Prostate gland (tissue), 2 donors: ENCODE data around the gene CCDC198. TPM values are rescaled to one million over a fixed set of nuclear protein-coding genes. Genes with fewer than 3 reads are reported as not detected.

Source experiments
- DNase-seq: peaks from one replicate; pipeline ENCODE4 v3.0.0-alpha.2; 2019; ENCODE audit warnings: low spot score
- H3K27ac ChIP-seq, 2 donors: fragments of 200-600 bp; sonication (generic); 2 replicates each; pipeline ENCODE4 v1.5.1; 2017 to 2019
- H3K27me3 ChIP-seq: fragments of 200-600 bp; sonication (generic); replicated peaks from 2 replicates; pipeline ENCODE4 v1.5.1; 2019; ENCODE audit not compliant: insufficient read depth
- H3K36me3 ChIP-seq, 2 donors: fragments of 200-600 bp; sonication (generic); 1 replicate in 1 of 2; 2 replicates in 1 of 2; pipeline versions ENCODE4 v1.5.1 to v1.8.1; 2017 to 2019
- H3K4me1 ChIP-seq: fragments of 200-600 bp; sonication (generic); replicated peaks from 2 replicates; pipeline ENCODE4 v1.5.1; 2019
- H3K4me3 ChIP-seq, 2 donors: fragments of 200-600 bp; sonication (generic); 2 replicates each; pipeline ENCODE4 v1.5.1; 2017 to 2019
- H3K9me3 ChIP-seq: fragments of 200-600 bp; sonication (generic); 2 replicates; pipeline ENCODE4 v1.5.1; 2017
- CTCF ChIP-seq, 4 experiments: fragments of 200-600 bp in 2 of 4; fragments of 450-650 bp in 2 of 4; sonication (generic) in 2 of 4; IDR thresholded peaks; 1 replicate in 3 of 4; 2 replicates in 1 of 4; pipeline ENCODE4 v1.5.1; 2016 to 2019; ENCODE audit warnings: antibody characterized with exemption in 4 of 4, mild to moderate bottlenecking in 2 of 4, moderate library complexity in 2 of 4
- POLR2A ChIP-seq: fragments of 450-650 bp; IDR thresholded peaks from one replicate; pipeline ENCODE4 v1.6.1; 2016; ENCODE audit warnings: antibody characterized with exemption, mild to moderate bottlenecking
- POLR2AphosphoS5 ChIP-seq: sonication (generic); formaldehyde crosslinking; IDR thresholded peaks from one replicate; pipeline ENCODE4 v1.6.1; 2017; ENCODE audit warnings: antibody characterized with exemption
- WGBS: methylation state at CpG from one replicate; pipeline ENCODE4 v1.1.5; 2018; 5-methylcytosine and 5-hydroxymethylcytosine counted together
- intact Hi-C: fragments of 100-400 bp; cut with DNase I; formaldehyde crosslinking; loops from one replicate; pipeline ENCODE4 v1.14.2; 2022
- total RNA-seq, 2 donors: library from RNA; depleted of rRNA; stranded (reverse); fragments of >200 nt; gene quantifications; one replicate each; pipeline ENCODE4 v1.1.0, GENCODE V29; 2016

The CCDC198 gene
- total RNA-seq, 2 donors from 2014 or later = not detected

GRCh38 chr14:57498035-57498434 is 4.4 kb upstream of the CCDC198 start:
- WGBS = 98% methylated on average over 4 of the region's 4 CpGs
- no peak for TF ChIP-seq CTCF (IDR thresholded peaks at IDR 0.05)
- TF ChIP-seq POLR2A = no peak
- TF ChIP-seq POLR2AphosphoS5 = no peak

DNA sequence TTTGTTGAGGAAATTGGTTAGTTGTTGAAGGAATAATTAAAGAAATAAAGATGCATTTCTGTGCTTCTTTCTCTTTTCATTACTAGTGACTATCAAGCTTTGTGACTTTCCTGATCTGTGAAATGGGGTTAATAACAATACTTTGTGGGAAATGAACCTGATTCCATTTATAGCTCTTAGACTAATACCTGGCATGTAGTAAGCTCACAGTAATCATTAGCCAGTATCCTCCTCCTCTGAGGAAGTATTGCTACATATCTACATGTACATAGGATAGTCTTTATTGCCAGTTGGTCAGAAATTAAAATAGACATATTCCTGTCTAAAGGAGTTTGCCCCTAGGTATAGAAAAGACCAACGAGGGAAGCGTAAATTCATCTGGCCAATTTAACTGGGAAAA is 1.8 kb upstream of the CCDC198 start:
- Histone ChIP-seq H3K4me3 (no peak overlapping the region), H3K27me3 (no peaks in the 10 kb centered on the region), H3K4me1 (no peaks in the 10 kb centered on the region), H3K36me3 (no peaks in the 10 kb centered on the region), H3K9me3 (no peaks in the 10 kb centered on the region), H3K27ac (no peak overlapping the region)
- no peak for DNase-seq
- no peak for TF ChIP-seq POLR2AphosphoS5
- WGBS = 92% methylated on average over 2 of the region's 2 CpGs
- intact Hi-C loops = no loop called here

More at GRCh38 chr14:57498035-57498434, 4.4 kb upstream of the CCDC198 start:
- no peak overlapping the region for H3K27ac ChIP-seq
- intact Hi-C loops = no loop called here
- no peaks in the 10 kb centered on the region for H3K27me3 ChIP-seq
- no peaks in the 10 kb centered on the region for H3K9me3 ChIP-seq
- no peak overlapping the region for H3K4me3 ChIP-seq
- H3K36me3 ChIP-seq = no peaks in the 10 kb centered on the region
- H3K4me1 ChIP-seq = no peaks in the 10 kb centered on the region
- no peak for DNase-seq

GRCh38 chr14:57492859-57493258 is 798 bp downstream of the CCDC198 start:
- intact Hi-C loops = no loop called here
- WGBS = 9% methylated on average over 2 of the region's 2 CpGs
- no peak for DNase-seq

DNA sequence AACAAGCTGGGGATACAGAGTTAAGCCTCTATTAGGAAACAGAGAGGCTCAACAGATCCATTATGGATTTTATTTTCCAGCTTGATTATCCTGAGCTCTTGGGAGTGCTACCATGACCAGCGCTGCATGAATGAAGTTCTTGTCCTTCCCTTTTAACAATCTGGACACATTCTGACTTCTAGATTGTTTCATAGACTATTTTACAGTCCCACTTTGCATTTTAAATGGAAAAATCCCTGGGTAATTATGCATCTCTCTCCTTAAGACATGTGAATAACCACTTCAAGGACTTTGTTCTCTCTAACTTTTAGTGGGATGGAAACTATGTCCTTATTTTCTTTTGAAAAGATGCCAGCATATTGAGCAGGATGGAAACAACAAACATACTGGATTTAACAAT is 2.0 kb downstream of the CCDC198 start:
- WGBS = 73% methylated on average over 1 of the region's 1 CpG
- intact Hi-C loops = no loop called here
- Histone ChIP-seq H3K27me3 (no peaks in the 10 kb centered on the region), H3K4me3 (no peak overlapping the region), H3K27ac (no peak overlapping the region), H3K36me3 (no peaks in the 10 kb centered on the region), H3K9me3 (no peaks in the 10 kb centered on the region), H3K4me1 (no peaks in the 10 kb centered on the region)
- no peak for DNase-seq
- TF ChIP-seq POLR2A (no peak), POLR2AphosphoS5 (no peak), CTCF (IDR thresholded peaks at IDR 0.05) (no peak)

More at GRCh38 chr14:57492859-57493258, 798 bp downstream of the CCDC198 start:
- TF ChIP-seq CTCF (IDR thresholded peaks at IDR 0.05) (no peak), POLR2AphosphoS5 (no peak), POLR2A (no peak)
- Histone ChIP-seq H3K27ac (no peak overlapping the region), H3K27me3 (no peaks in the 10 kb centered on the region), H3K4me3 (no peak overlapping the region), H3K4me1 (no peaks in the 10 kb centered on the region), H3K36me3 (no peaks in the 10 kb centered on the region), H3K9me3 (no peaks in the 10 kb centered on the region)

GRCh38 chr14:57487771-57488170 is 5.9 kb downstream of the CCDC198 start:
- no peak for DNase-seq
- no peak overlapping the region for H3K27ac ChIP-seq

GRCh38 chr14:57486767-57487379 is 6.8 kb downstream of the CCDC198 start:
- H3K27me3 ChIP-seq = no peaks in the 10 kb centered on the region
- no peaks in the 10 kb centered on the region for H3K36me3 ChIP-seq
- no peak overlapping the region for H3K4me3 ChIP-seq
- H3K4me1 ChIP-seq = no peaks in the 10 kb centered on the region
- TF ChIP-seq CTCF (IDR thresholded peaks at IDR 0.05) (peak in 3 of 4 experiments; percentile 35 to 58 (median 45)), POLR2A (no peak)
- no peaks in the 10 kb centered on the region for H3K9me3 ChIP-seq
- intact Hi-C loops = loop anchor here (2.0 kb wide), 1 partner anchor 588 kb away; no protein-coding TSS in a partner anchor
- DNase-seq = no peak
- WGBS = 22% methylated on average over 3 of the region's 3 CpGs
- no peak overlapping the region for H3K27ac ChIP-seq

More at GRCh38 chr14:57487771-57488170, 5.9 kb downstream of the CCDC198 start:
- TF ChIP-seq POLR2A = no peak
- no peak for TF ChIP-seq POLR2AphosphoS5
- intact Hi-C loops = loop anchor here (2.0 kb wide), 1 partner anchor 587 kb away; no protein-coding TSS in a partner anchor
- Histone ChIP-seq H3K4me1 (no peaks in the 10 kb centered on the region), H3K9me3 (no peaks in the 10 kb centered on the region), H3K4me3 (no peak overlapping the region), H3K27me3 (no peaks in the 10 kb centered on the region), H3K36me3 (no peaks in the 10 kb centered on the region)
- 45% methylated on average over 1 of the region's 1 CpG for WGBS
